ENCODE results near the gene ATP9A.
A peak's percentile ranks its signal among the peaks of the same experiment; 100 is the strongest.
"Not testable (repeated sequence)": the region's sequence is repeated elsewhere in the genome, so short reads cannot be mapped to it uniquely, and the experiment has no call there.

The ATP9A gene

DNA sequence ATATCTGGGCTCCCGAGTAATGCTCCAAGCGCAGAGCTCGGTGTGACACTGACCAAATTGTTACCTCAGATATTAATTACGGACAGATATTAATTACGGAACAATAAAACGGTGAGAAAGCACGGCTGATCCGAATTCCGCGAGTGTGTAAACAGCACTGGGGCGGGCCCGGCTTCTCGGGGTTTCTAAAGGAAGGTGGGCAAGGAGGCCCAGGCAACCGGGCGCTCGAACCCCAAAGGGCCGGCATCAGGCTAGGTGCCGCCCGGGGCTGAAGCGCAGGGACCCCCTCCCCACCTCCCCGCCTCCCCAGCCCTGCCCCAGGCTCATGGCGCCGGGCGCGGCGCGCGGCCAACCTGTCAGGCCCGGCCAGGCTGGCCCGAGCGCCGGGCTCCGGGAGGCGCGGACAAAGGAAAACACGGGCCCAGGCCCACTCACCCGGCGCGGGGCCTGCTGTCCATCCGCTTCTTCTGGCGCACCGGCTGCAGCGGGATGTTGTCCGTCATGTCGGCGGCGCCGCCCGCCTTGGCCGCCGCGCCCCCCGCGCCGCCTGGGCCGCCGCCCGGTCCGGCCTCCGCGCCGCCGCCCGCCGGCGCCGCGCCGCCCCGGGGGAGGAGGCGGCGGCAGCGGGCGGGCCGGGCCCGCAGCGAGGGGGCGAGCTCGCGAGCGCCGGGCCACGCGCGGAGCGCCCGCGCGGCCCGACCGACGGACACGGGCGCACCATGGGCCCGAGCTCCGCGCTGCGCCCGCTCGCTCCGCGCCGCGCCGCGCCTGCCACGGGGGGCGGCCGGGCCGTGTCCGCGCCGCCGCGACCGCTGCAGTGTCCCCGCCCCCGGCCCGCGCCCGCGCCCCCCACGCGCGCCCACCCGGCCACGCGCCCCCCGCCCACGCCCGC, at the start of gene ATP9A:
TSS of gene ATP9A (minus strand) at position 524 of the 892 bp plus-strand sequence. CDS start at position 503, 21 bp downstream.
- peak; percentile 46 for DNase-seq

- DNase-seq = not testable (repeated sequence)
Measured at GRCh38 chr20:51816856-51817255, 48.7 kb upstream of the ATP9A start.

DNA sequence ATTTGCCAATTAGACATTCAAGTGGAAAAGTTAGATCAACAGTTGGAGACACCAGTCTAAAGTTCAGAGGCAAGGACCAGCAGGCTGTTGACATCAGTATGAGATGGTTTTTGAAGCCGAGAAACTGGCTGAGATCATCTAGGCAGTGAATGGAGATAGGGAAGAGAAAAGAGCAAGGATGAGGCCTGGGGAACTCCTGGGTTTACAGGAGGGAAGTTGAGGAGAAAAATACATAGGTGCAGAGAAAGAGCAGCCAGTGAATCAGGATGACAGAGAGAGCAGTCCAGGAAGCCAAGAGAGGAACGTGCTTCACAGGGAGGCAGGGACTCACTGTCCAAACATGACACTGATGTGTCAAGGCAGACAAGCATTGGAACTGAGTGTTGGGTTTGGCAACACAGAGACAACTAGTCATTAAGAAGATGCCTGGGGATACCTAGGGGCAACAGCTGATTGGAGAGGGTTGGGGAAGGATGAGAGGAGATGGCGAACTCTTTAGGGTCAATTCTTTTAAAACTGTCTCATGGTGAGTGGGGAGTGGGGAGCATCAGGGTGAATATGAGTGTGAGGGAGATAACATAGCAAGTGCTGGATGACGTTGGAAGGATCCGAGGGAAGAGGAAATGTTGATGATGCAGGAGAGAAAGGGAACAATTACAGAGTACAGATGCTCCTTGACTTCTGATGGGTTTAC, 47.3 kb upstream of the ATP9A start:
- no peak for DNase-seq

DNA sequence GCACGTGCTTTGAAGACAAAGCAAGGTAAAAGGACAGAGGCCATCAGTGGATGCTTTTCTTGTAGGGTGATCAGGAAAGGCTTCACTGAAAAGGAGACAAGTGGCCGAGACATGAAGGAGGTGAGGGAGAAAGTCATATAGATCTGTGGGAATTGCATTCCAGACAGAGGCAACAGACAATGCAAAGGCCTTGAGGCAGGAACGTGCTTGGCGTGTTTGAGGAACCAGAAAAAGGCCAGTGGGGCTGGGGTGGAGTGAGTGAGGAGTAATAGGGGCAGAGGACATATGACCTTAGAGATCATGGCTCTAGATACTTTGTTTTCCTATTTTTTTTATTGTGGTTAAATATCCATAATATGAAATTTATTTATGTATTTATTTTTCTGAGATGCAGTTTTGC, 44.7 kb upstream of the ATP9A start:
- no peak for DNase-seq

DNA sequence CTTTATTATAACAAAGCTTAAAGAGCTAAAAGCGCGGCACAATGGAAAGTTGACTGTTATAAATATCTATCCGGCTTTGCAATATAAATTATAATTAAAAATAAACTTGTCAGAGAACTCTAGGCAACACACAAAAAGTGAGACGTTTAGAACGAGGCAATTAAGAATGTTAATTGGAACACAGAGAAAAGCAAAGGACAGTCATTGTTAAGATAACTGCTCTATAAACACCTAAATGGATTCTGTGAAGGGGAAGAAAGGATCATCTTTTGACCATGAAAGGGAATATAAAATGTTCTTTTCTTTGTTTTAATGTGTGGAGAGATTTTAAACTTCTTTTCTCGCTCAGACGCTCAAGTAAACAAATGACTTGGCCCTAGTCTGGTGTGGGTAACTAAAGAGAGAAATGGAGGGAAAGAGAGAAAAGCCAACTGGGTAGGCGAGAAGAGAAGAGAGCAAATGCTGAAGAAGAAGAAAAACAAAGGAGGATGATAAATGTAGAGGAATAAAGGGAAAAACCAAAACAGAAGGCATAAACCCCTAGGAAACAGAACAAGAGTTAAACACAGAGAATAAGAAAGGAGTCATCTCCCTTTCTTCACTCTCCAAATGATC, 43.4 kb upstream of the ATP9A start:
- DNase-seq = no peak

- no peak for DNase-seq
Measured at GRCh38 chr20:51811042-51811355, 42.8 kb upstream of the ATP9A start.

GRCh38 chr20:51810155-51811041, 42.2 kb upstream of the ATP9A start:
- no peak for DNase-seq

DNA sequence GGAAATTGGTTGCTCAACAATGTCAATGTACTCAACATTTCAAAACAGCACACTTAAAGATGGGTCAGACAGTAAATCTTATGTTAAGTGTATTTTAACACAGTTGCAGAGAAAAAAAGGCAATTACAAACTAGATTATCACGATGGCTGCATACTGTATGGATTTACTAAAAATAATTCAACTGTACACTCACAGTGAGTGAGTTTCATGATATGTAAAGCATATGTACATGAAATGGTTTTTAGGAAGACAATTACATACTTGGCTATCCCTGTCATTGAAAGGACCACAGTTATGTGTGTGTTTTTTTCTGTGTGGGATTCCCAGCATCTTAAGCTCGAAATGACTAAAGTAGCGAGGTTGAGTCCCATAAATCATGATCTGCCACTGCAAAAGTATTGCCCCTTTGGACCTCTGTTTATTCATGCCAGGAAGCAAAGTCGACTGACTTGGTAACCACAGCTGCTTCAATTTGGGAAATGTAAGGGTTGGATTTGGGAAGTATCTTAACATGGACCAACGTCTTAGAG, 39.6 kb upstream of the ATP9A start:
- DNase-seq = no peak

DNA sequence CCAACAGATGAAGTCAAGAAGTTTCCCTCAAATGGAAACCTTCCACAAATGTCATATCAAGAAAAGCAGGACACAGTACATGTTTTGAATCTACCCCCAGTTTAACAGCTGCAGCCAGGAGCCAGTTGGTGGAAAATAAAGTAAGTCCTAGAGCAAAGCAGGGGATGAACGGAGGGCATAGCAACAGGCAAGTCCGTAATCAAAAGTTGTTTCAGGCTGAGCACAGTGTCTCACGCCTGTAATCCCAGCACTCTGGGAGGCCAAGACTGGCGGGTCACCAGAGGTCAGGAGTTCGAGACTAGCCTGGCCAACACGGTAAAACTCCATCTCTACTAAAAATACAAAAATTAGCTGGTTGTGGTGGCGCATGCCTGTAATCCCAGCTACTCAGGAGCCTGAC, 36.6 kb upstream of the ATP9A start:
- DNase-seq = no peak

DNA sequence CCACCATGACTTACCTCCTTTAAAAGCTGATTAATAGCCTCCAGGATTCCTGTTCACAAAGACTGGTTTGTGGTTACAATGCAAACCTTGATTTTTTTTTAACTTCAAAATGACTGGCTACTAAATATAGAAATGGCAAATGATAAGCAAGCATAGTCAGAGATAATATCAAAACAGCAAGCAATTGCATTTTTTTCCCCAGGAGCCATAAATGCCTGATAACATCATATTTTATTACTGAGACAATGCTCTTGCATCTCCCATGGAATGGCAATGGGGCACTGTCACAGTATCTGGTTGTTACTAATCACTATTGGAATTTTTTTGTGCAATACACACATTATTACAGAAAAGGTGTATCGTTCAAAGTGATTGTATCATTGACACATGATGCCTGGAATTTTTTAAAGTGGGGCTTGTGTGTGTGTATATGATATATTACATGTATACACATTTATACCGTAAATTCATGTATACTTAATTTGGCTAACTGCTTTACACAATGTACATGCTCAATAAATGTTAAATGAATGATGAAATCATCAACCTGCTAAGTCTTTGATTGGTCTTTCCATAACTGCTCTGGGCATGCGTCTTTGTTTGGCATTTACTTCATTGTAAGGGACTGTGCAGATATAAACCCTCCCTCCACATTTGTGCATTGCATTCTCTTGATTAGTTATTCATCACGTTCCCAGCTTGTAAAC, 35.1 kb upstream of the ATP9A start:
- no peak for DNase-seq

DNA sequence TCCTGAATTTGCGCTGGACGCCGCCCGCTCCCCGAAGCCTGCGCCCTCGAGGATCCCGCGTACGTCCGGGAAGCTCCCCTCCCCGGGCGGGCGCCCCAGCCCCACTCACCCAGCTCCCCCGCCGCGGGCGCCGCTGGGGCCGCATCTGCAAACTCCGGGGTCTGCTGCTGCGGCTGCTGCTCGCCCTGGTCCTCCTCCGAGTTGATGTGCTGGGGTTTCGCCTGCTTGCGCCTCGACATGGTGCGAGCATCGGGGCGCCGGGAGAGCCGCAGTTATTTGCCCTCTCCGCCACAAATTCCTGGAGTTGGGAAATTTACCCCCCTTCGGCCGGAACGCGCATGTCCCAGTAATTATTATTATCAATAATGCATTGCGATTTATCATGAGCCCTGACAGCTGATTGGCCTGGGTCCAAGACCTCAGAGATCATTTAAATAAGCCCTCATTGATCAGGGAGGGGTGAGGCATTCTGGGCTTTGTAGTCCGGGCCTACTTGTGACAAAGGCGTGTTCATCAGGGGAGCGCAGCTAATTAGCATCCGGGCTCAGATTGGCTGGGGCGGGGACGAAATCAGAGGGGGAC, 34.1 kb upstream of the ATP9A start, which contains the start of gene SALL4:
TSS of gene SALL4 (minus strand) at position 352 of the 582 bp plus-strand sequence. CDS start at position 239, 113 bp downstream.
- no peak for DNase-seq

- DNase-seq = no peak
Measured at GRCh38 chr20:51801823-51802123, 33.6 kb upstream of the ATP9A start.

DNA sequence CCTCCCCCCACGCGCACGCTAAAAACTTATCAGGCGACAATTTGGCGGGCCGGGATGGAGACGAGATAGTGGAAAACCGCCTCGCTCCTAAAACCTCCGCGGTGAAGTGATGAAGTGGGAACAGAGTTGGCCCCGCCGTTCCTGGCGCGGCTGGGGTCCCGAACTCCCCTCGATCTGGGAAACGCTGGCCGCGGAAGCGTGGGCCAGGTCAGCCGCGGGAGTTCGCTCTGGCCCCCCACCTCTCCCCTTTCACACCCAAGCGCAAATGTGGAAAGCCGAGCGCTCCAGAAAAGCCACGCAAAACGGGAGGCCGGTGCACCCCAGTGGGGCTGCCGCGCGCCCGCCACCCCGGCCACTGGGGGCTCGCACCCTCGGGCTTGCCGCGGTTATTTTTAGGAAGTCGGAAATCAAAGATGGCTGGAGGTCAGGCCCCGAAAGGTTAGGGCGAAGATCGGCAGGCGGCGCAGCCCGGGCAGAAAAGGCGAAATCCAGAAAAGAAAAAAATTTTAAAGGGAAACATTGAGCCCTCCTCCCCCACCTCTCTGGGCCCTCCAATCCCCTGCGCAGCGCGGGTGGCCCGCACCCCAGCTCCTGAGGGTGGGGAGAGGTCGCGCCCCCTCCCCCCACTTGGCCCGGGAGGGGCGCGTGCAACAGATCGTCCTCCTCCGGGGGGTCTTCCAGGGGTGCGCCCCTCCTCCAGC, 33.1 kb upstream of the ATP9A start:
- peak; percentile 69 for DNase-seq

- DNase-seq = peak; percentile 62
Measured at GRCh38 chr20:51800872-51801121, 32.6 kb upstream of the ATP9A start.

DNA sequence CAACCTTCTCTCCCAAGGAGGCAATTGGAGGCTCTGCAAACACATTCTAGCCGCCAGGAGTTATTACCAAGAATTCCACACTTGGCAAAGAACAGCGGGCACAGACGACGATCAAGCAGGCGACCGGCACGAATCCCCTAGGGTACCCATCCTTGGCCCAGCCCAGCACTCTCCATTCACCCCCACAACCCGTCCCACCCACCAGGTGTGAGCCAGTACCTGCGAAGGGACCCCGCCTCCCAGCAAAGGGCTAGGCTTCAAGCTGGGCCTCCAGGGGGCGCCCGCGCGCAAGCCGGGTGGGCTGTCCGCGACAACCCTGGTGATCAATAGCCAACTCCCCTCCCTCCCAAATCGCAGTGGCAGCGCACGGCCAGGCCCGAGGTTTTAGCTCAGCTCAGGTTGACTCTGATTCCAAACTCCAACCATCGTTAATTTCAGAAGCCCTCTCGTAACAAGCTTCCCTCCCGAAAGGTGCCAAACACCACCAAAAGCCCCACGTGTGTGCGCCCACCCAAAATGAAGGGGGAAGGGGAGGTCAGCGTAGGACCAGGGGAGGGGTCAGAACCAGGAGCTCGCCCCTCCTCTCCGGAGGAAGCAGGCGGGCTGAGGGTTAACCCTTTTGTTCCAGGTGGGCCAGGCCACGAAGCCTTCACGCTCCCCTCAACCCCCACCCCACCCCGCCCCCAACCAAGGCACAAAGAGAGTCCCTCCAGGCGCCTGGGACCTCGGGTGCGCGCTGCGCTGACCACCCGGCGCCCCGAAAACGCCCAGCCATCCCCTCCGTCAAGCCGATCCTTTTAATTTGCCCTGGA, 32.1 kb upstream of the ATP9A start:
- DNase-seq = peak; percentile 91

DNA sequence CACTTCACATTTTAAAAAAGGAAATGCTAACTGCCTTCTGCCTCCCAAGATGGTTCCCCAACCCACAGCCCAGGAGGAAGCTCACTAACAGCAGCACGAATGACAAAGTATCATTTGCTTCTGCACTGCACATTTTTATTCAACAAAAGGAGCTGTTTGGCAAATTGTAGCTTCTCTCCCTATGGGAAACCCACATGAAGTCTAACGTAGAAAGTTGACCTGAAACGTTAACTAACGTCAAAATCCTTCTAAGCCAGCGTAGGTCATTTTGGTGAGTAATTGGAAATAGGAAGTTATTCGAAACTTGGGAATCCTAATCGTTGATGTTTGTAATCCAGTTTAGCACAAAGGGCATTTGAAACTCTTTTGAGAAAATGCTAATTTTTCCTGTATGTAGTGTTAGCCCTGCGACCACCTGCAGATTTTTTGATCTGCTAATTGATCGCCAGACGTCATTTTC, 31.2 kb upstream of the ATP9A start:
- no peak for DNase-seq

DNA sequence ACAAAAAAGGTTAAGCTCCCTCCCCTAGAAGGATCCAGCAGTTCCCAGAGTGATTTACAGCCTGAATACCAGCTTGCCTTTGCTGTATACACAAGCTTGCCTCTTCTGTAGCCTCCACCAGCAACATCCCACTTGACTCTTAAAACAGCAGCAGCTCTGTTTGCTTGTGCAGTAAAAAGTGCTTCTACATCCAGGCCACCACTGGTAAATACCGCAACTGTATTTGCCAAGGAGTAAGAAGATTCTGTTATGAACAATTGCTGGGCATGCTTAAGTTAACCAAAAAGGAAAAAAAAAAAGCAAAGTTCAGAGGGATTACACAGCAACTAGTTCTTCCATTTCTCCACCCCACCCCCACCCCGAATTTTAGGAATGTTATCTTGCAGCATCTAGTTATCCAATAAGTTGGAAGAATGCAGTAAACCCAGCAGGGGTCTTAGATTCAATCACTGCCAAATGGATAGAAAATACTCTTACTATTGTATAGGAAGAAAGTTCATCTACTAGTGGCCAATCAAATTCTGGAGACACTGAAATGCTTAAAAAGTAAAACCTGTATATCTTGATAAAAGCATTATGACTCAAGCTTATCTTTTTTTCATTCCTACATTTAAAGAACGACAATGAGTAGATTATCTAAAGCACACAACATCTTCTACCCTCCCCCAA, 29.3 kb upstream of the ATP9A start:
- no peak for DNase-seq

DNA sequence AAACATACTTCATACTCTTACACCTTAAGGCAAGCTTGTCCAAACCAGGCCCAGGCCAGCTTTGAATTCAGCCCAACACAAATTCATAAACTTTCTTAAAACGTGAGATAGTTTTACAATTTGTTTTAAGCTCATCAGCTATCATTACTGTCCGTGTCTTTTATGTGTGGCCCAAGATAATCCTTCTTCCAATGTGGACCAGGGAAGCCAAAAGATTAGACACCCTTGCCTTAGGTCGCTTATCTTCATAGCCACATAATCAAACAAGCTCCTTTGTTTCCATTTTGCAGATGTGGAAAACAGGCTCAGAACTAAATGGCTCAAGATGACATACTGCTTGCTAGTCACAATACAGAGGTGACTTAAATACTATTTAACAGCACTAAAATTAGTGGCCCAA, 28.1 kb upstream of the ATP9A start:
- no peak for DNase-seq

- no peak for DNase-seq
Measured at GRCh38 chr20:51792960-51793359, 24.8 kb upstream of the ATP9A start.

GRCh38 chr20:51791626-51792025, 23.4 kb upstream of the ATP9A start:
- DNase-seq = peak; percentile 21

Measured in NCI-H2171 treated with DMSO at 0.1 percent for 48 hours (cell line).